Mammary epithelial cell (primary cell): ENCODE data around the gene PCDHA10.

Experiments
- CTCF ChIP-seq, 2 donors: IDR thresholded peaks in 1 of 2; conservative IDR thresholded peaks in 1 of 2; 2 replicates each; pipeline ENCODE4 v1.5.1; 2011 to 2012; ENCODE audit warnings: inconsistent platforms in 2 of 2, low read length in 2 of 2, mild to moderate bottlenecking in 2 of 2, control low read depth in 1 of 2, low read depth in 1 of 2; ENCODE audit not compliant: insufficient read depth in 1 of 2; ENCODE audit errors: extremely low read depth in 1 of 2
- EZH2 ChIP-seq: IDR thresholded peaks from 2 replicates; pipeline ENCODE4 v1.6.1; 2012; ENCODE audit warnings: low read length, inconsistent platforms, borderline replicate concordance

- TF ChIP-seq CTCF (conservative IDR thresholded peaks at IDR 0.05 in 1 of 2, IDR thresholded peaks at IDR 0.05 in 1 of 2; ENCODE audit: extremely low read depth in 1 of 2, insufficient read depth in 1 of 2, low read depth in 1 of 2, low read length in 2 of 2) (no peak), EZH2 (no peak)
Observed at GRCh38 chr5:140823475-140823874, 32.2 kb upstream of the PCDHA10 start.
